ENCODE results near the gene MFRP. TPM values are rescaled to one million over a fixed set of nuclear protein-coding genes. Genes with fewer than 3 reads are reported as not detected.

MFRP gene
- total RNA-seq, 1 experiment from 2014 or later = not detected

DNA sequence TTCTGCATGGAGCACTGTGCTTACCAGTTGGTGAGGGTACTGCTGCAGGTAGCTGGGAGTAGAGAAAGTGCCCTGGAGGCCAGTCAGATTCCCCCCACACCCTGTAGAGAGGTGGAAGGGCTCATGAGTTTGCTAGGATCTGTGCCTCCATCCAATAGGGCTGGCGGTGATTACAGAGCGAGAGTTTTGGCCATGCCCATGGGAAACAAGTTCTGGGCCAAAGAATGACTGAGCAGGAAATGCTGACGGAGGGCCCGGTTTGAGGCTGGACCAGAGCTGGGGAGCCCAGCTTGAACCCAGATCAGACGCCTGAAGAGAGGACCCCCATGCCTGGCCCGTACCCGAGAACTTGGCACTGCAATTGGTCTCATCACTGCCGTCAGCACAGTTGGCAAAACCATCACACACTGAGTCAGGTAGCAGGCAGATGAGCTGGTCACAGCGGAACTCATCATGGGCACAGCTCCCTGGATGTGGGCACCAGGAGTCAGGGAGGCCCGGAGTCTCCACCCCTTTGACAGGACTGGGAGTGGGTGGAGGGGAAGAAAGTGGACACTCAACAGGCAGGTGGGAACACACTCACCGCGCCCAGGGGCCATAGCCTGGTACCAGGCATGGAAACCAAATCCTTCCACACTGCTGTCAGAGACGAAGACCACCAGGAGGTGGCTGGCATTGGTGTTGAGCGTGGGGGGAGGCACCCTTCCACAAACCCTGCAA, 2.1 kb downstream of the MFRP start:
- TF ChIP-seq EZH2 (IDR thresholded peaks at IDR 0.05; ENCODE audit: low read length, unreplicated experiment) (no peak), EZH2phosphoT487 (IDR thresholded peaks at IDR 0.05; ENCODE audit: borderline replicate concordance, low read length) (no peak)
- TF ChIP-seq, protein P1, sequence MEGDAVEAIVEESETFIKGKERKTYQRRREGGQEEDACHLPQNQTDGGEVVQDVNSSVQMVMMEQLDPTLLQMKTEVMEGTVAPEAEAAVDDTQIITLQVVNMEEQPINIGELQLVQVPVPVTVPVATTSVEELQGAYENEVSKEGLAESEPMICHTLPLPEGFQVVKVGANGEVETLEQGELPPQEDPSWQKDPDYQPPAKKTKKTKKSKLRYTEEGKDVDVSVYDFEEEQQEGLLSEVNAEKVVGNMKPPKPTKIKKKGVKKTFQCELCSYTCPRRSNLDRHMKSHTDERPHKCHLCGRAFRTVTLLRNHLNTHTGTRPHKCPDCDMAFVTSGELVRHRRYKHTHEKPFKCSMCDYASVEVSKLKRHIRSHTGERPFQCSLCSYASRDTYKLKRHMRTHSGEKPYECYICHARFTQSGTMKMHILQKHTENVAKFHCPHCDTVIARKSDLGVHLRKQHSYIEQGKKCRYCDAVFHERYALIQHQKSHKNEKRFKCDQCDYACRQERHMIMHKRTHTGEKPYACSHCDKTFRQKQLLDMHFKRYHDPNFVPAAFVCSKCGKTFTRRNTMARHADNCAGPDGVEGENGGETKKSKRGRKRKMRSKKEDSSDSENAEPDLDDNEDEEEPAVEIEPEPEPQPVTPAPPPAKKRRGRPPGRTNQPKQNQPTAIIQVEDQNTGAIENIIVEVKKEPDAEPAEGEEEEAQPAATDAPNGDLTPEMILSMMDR (conservative IDR thresholded peaks at IDR 0.05; ENCODE audit: low read depth, low read length) = no peak
- Histone ChIP-seq H3K9ac (ENCODE audit: low read length) (no peak overlapping the region), H2AFZ (ENCODE audit: low read length) (no peak overlapping the region), H4K20me1 (ENCODE audit: low read length) (no peaks in the 10 kb centered on the region), H3K9me2 (replicated peaks; ENCODE audit: low read length) (no peaks in the 10 kb centered on the region), H3K27ac (ENCODE audit: low read length) (no peak overlapping the region), H3K4me2 (ENCODE audit: low read length) (no peak overlapping the region), H3K79me2 (ENCODE audit: low read length) (no peaks in the 10 kb centered on the region), H3K36me3 (ENCODE audit: low read depth, low read length) (no peaks in the 10 kb centered on the region), H3K27me3 (ENCODE audit: low read length) (no peaks in the 10 kb centered on the region), H3F3A (ENCODE audit: low read length, unreplicated experiment) (no peaks in the 10 kb centered on the region), H3K9me3 (ENCODE audit: low read length) (no peaks in the 10 kb centered on the region), H3K4me3 (ENCODE audit: low read length) (no peak overlapping the region), H3K4me1 (ENCODE audit: insufficient read depth, low read length) (no peaks in the 10 kb centered on the region)
- POLR2A ChIA-PET (ENCODE audit: unreplicated experiment) = no interaction called here
- CTCF ChIA-PET = no interaction called here
- intact Hi-C loops (cut with micrococcal nuclease) = no loop called here
- ATAC-seq (no peak), DNase-seq (no peak)
- BruUV-seq (replicated peaks) = no TSS peak

DNA sequence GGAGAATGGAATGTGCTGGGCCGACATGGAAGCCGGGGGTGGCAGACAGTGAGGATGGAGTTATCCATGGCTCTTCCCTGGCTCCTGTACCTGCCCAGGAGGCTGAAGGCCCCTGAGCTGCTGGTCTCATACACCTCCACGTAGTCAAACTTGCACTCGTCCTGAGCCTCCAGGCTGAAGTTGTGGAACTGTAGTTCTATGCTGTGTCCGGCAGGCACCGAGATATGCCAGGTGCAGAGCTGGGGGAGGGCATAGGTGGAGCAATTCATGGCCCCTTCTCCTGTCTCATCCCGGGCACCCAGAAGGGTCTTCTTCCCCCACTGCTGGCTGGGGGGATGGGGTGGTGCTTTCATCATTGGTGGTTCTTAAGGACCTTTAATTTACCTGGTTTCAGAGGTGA, 2.8 kb downstream of the MFRP start:
- ChIA-PET CTCF (no interaction called here), POLR2A (ENCODE audit: unreplicated experiment) (no interaction called here)
- Histone ChIP-seq H3K9me2 (replicated peaks; ENCODE audit: low read length) (no peaks in the 10 kb centered on the region), H3K27ac (ENCODE audit: low read length) (no peak overlapping the region), H3K4me2 (ENCODE audit: low read length) (no peak overlapping the region), H3K4me3 (ENCODE audit: low read length) (no peak overlapping the region), H3K27me3 (ENCODE audit: low read length) (no peaks in the 10 kb centered on the region), H4K20me1 (ENCODE audit: low read length) (0 out of 2 replicates have a peak, but pooled peaks cover 2% of the 10 kb centered on the region), H2AFZ (ENCODE audit: low read length) (no peak overlapping the region), H3K4me1 (ENCODE audit: insufficient read depth, low read length) (no peaks in the 10 kb centered on the region), H3K9me3 (ENCODE audit: low read length) (no peaks in the 10 kb centered on the region), H3K36me3 (ENCODE audit: low read depth, low read length) (no peaks in the 10 kb centered on the region), H3F3A (ENCODE audit: low read length, unreplicated experiment) (no peaks in the 10 kb centered on the region), H3K9ac (ENCODE audit: low read length) (no peak overlapping the region), H3K79me2 (ENCODE audit: low read length) (no peaks in the 10 kb centered on the region)
- no peak for TF ChIP-seq EZH2phosphoT487 (IDR thresholded peaks at IDR 0.05; ENCODE audit: borderline replicate concordance, low read length)
- TF ChIP-seq, protein P1 (conservative IDR thresholded peaks at IDR 0.05; ENCODE audit: low read depth, low read length) = no peak
- no peak for TF ChIP-seq EZH2 (IDR thresholded peaks at IDR 0.05; ENCODE audit: low read length, unreplicated experiment)
- no TSS peak for BruUV-seq (replicated peaks)
- DNase-seq (no peak), ATAC-seq (no peak)
- intact Hi-C loops (cut with micrococcal nuclease) = no loop called here

DNA sequence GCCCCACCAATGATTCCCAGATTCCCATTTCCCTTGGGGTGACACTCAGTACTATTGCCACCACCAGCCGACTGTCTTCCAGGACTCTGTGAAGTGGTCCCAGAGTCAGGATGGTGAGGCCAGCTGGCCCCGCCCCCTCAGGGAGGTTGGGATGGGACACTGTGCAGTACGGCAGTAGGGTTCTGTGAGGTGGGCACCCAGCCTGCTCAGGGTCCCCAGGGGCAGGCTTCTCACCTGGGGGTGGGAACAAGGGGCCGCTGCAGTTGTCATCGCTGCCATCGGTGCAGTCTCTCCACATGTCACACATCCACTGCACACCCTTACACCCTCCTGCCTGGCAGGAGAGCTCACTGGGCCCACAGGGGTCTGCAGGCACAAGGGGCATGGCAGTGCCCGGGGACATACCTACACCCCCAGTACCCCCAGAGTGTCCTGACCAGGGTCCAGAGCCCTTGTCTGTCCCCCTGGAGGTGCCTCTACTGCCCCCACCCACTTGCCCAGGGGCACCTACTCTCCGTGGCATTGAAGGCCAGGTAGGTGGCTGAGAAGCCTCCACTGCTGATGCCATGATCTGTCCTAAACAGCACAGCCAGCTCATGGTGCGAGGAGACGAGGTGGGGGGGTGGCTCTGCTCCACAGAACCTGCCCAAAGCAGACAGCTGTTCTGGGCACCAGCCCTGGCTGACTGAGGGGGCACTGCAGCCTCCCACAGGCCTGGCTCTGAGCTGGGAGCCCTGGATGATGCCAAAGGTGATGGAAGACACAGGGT, 4.0 kb downstream of the MFRP start:
- no peak overlapping the region for H3K9ac ChIP-seq (ENCODE audit: low read length)
- H3F3A ChIP-seq (ENCODE audit: low read length, unreplicated experiment) = no peaks in the 10 kb centered on the region
- peaks cover 10% of the 10 kb centered on the region for H3K4me1 ChIP-seq (ENCODE audit: insufficient read depth, low read length)
- H3K27me3 ChIP-seq (ENCODE audit: low read length) = no peaks in the 10 kb centered on the region
- DNase-seq (no peak), ATAC-seq (no peak)
- no peak overlapping the region for H3K27ac ChIP-seq (ENCODE audit: low read length)
- no peak overlapping the region for H2AFZ ChIP-seq (ENCODE audit: low read length)
- no peaks in the 10 kb centered on the region for H3K9me3 ChIP-seq (ENCODE audit: low read length)
- POLR2A ChIA-PET (ENCODE audit: unreplicated experiment) = no interaction called here
- H4K20me1 ChIP-seq (ENCODE audit: low read length) = 0 out of 2 replicates have a peak, but pooled peaks cover 5% of the 10 kb centered on the region
- TF ChIP-seq EZH2phosphoT487 (IDR thresholded peaks at IDR 0.05; ENCODE audit: borderline replicate concordance, low read length) = no peak
- TF ChIP-seq, protein P1 (conservative IDR thresholded peaks at IDR 0.05; ENCODE audit: low read depth, low read length) = no peak
- no peak for TF ChIP-seq EZH2 (IDR thresholded peaks at IDR 0.05; ENCODE audit: low read length, unreplicated experiment)
- H3K9me2 ChIP-seq (replicated peaks; ENCODE audit: low read length) = no peaks in the 10 kb centered on the region
- intact Hi-C loops (cut with micrococcal nuclease) = no loop called here
- no TSS peak for BruUV-seq (replicated peaks)
- no peaks in the 10 kb centered on the region for H3K36me3 ChIP-seq (ENCODE audit: low read depth, low read length)
- H3K79me2 ChIP-seq (ENCODE audit: low read length) = no peaks in the 10 kb centered on the region
- no peak overlapping the region for H3K4me3 ChIP-seq (ENCODE audit: low read length)
- H3K4me2 ChIP-seq (ENCODE audit: low read length) = no peak overlapping the region
- CTCF ChIA-PET = no interaction called here
